GM19324 (cell line): ENCODE data around the gene PTPN2.
"Not testable (repeated sequence)": the region's sequence is repeated elsewhere in the genome, so short reads cannot be mapped to it uniquely, and the experiment has no call there.

Source experiments
- ATAC-seq: cut with Tn5 transposase; IDR thresholded peaks from one replicate; pipeline ENCODE4 v1.9.1; 2021; ENCODE audit warnings: mild to moderate bottlenecking, moderate library complexity; ENCODE audit not compliant: unreplicated experiment, low FRiP score

The PTPN2 gene

GRCh38 chr18:12776821-12777471 lies 107.1 kb downstream of the PTPN2 start:
- ATAC-seq = no peak

- ATAC-seq = not testable (repeated sequence)
Measured at GRCh38 chr18:12776415-12776814, 107.6 kb downstream of the PTPN2 start.

DNA sequence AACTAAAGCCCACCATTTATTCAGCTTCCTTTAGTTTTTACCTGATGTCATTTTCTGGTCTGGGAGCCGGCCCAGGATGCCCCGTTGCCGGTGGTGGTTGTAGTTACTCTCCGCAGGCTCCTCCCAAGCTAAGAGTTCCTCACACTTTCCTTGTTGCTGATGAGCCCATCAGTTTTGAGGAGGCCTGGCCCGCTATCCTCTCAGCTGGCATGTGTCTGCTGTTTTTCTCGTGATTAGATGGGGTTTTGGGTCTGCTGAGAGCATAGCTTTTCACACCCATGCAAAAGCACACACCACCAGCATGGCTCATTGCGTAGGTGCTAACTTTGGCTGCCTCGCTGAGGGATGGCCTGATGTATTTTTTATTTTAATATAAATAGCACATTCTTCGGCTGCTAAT lies 109.1 kb downstream of the PTPN2 start:
- ATAC-seq = no peak

DNA sequence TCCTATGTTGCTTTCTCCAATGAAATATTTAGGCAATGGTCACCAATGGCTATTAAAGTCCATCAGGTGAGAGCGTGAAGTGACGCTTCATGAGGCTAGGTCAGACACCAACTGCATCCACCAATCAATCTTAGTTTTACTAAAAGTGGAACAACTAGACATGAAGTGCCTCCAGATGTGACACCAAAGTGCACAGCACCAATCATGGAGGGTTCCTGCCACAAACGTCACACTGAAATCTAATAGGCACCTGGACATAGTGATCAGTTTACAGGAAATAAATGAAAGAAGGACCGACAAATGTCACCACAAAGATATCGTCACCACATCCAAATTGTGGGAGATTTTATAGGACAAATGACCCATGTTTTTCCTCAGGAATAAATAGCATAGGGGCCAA lies 110.7 kb downstream of the PTPN2 start:
- no peak for ATAC-seq

- no peak for ATAC-seq
Measured at GRCh38 chr18:12772111-12772510, 111.9 kb downstream of the PTPN2 start.

GRCh38 chr18:12770469-12771219 lies 113.4 kb downstream of the PTPN2 start:
- no peak for ATAC-seq

DNA sequence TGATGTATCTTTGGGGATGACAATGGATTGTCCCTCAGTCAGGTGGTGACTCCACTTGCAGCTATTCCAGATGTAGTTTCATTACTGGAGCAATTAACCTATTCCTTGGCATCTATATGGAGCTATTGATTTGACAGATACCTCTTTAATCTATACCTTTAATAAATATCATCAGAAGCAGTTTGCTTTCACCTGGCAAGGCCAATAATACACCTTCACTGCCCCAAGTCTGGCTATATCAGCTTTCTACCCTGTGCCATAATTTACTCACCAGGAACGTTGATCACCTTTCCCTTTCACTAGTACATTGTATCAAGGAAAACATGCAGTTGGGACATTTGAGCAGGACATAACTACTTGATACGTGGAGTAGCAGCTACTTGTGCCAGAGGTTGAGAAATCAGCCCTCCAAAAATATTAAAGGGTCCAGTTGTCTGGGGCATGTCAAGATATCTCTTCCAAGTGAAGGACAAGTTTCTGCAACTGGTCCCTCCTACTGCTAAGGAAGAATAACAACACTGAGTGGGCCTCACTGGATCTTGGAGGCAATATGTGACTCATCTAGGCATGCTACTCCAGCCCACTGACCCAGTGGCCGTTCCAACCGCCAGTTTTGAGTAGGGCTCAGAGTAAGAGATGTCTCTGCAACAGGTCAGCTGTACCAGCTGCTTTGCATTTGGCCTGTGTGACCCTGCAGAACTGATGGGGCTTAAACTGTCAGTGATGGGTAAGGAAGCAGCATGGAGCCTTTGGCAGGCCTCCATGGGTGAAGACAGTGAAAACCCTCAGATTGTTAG lies 114.2 kb downstream of the PTPN2 start:
- ATAC-seq = no peak

GRCh38 chr18:12769136-12769535 lies 114.9 kb downstream of the PTPN2 start:
- ATAC-seq = no peak

- ATAC-seq = no peak
Measured at GRCh38 chr18:12768625-12769024, 115.4 kb downstream of the PTPN2 start.

DNA sequence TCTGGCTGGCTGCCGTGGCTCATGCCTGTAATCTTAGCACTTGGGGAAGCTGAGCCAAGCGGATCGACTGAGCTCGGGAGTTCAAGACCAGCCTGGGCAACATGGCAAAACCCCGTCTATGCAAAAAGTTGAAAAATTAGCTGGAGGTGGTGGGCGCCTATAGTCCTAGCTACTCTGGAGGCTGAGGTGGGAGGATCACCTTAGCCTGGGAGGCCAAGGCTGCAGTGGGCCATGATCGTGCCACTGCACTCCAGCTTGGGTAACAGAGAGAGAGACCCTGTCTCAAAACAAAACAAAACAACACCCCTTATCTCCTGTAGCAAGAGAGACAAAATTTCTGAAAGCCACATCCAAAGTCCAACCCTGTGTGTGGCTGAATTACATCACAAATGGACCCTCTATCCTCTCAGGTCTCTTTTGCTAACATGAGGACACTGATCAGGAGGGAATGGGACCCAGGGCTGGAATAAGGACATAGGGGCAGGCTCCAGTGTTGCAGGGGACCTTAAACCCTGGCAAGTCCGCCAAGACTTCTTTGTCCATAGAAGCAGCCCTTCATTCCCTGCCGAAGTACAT lies 116.4 kb downstream of the PTPN2 start:
- no peak for ATAC-seq

DNA sequence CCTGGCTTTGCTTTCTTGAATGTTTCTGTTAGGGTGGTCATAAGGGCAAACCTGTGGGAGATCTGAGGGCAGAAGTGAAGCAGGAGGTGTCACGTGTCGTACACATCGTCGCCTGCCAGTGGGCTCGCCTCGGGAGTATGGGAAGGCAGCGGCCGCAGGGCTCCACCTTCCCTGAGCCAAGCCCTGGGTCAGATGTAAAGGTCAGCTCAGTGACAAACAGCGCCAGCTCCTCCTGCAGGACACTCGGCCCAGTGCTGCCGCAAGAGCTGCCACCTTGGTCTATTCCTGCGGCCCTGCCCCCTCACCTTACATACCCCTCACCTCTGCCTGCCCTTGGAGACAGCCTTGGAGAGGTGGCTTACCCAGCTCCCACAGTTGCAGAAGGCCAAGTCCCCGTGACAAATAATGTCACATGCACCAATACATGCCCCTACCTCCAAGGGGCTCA lies 117.0 kb downstream of the PTPN2 start:
- ATAC-seq = no peak

DNA sequence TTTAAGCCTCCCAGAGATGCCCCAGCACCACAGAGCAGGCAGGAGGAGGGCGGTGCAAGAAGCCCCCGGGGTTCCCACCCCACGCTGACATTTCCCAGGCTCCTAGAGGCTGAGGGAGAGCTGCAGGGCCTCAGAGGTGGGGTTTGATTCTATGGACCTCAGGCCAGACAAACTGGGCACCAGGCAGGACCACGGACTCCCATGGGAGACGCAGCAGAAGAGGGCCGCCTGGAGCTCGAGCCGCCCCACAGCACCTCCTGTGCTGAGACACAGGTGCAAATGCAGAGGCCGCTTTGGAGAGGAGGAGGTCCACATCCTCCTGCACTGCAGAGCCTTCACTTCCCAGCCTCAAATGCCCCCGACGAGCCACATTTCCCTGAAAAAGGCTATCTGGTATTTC lies 118.5 kb downstream of the PTPN2 start:
- ATAC-seq = no peak

DNA sequence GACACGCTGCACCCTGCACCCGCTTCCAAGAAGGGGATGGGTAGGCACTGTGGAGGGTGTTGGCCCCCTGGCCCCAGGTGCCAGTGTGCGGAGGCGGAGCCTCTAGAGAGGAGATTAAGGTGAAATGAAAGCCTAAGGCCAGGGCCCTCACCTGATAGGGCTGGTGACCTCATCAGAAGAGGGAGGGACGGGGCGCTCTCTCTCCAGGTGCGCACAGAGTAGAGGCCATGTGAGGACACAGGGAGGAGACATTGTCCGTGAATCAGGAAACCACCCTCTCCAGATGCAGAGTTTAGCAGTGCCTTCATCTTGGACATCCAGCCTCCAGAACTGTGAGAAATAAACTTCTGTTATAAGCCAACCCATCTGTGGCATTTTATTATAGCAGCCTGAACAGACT lies 118.9 kb downstream of the PTPN2 start:
- no peak for ATAC-seq

DNA sequence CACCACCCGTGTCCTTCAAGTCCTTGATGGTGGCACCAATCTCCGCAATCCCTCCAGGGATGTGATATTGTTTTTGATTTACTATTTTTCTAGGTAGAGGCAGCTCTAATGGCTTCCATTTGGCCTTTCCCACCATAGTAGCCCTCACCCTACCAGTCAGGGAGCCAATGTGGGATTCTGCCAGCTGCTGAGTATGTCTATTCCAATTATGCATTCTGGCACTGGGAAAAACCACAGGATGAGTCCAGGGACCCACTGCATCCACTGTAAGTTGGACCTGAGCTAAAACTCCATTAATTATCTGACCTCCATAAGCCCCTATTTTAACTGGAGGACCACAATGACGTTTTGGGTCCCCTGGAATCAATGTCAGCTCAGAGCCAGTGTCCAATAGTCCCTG lies 125.5 kb downstream of the PTPN2 start:
- not testable (repeated sequence) for ATAC-seq

DNA sequence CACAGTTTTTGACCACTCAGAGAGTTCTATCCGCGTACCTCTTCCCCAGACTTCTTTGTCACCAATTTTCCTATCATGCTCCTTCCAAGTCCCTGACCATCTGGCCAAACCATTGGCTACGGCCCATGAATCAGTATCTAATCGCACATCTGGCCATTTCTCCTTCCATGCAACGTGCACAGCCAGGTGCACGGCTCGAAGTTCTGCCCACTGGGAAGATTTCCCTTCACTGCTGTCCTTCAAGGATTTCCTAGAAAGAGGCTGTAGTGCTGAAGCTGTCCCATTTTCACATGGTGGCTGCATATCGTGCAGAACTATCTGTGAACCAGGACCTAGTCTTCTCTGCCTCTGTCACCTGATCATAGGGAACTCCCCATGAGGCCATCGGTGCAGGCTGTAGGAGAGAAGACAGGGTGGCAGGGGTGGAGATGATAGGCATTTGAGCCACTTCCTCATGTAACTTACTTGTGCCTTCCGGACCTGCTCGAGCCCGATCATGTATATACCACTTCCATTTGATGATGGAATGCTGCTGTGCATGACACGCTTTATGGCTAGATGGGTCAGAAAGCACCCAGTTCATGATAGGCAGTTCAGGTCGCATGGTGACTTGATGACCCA lies 127.3 kb downstream of the PTPN2 start:
- ATAC-seq = not testable (repeated sequence)

- ATAC-seq = not testable (repeated sequence)
Measured at GRCh38 chr18:12755606-12756005, 128.4 kb downstream of the PTPN2 start.

GRCh38 chr18:12754511-12754910 lies 129.5 kb downstream of the PTPN2 start:
- ATAC-seq = no peak

GRCh38 chr18:12751891-12752290 lies 132.1 kb downstream of the PTPN2 start:
- ATAC-seq = no peak

- no peak for ATAC-seq
Measured at GRCh38 chr18:12751503-12751884, 132.5 kb downstream of the PTPN2 start.

GRCh38 chr18:12750715-12751502 lies 133.1 kb downstream of the PTPN2 start:
- ATAC-seq = no peak
